Lung (tissue), 12 donors: ENCODE measurements around the gene CLCA1. TPM values are rescaled to one million over a fixed set of nuclear protein-coding genes. Genes with fewer than 3 reads are reported as not detected.
A peak's percentile ranks its signal among the peaks of the same experiment; 100 is the strongest.

Source experiments
- ATAC-seq: fragments of 200-7000 bp; cut with Tn5 transposase; one replicate; pipeline ENCODE4 v1.9.1; 2020; ENCODE audit warnings: moderate number of reproducible peaks; ENCODE audit not compliant: insufficient read depth, low FRiP score
- DNase-seq, 3 donors: peaks; one replicate each; pipeline ENCODE4 v3.0.0-alpha.2; 2013 to 2017
- H3K27ac ChIP-seq, 2 donors: one replicate each; pipeline ENCODE4 v1.5.1; 2013; ENCODE audit warnings: mild to moderate bottlenecking in 2 of 2, moderate library complexity in 2 of 2, control low read depth in 1 of 2, inconsistent platforms in 1 of 2, low read depth in 1 of 2, low read length in 1 of 2
- H3K27me3 ChIP-seq, 3 donors: one replicate each; pipeline ENCODE4 v1.5.1; 2013; ENCODE audit warnings: low read length in 2 of 3; ENCODE audit not compliant: control insufficient read depth in 3 of 3, insufficient read depth in 3 of 3
- H3K36me3 ChIP-seq, 4 donors: one replicate each; pipeline ENCODE4 v1.5.1; 2013; ENCODE audit warnings: low read length in 4 of 4, mild to moderate bottlenecking in 1 of 4, moderate library complexity in 1 of 4; ENCODE audit not compliant: control insufficient read depth in 4 of 4, insufficient read depth in 4 of 4
- H3K4me1 ChIP-seq, 5 donors: one replicate each; pipeline ENCODE4 v1.5.1; 2013; ENCODE audit warnings: low read length in 5 of 5, mild to moderate bottlenecking in 2 of 5, moderate library complexity in 1 of 5; ENCODE audit not compliant: control insufficient read depth in 5 of 5, insufficient read depth in 5 of 5
- H3K4me3 ChIP-seq: one replicate; pipeline ENCODE4 v1.5.1; 2013; ENCODE audit warnings: mild to moderate bottlenecking, control low read depth, moderate library complexity
- H3K9ac ChIP-seq, 2 donors: one replicate each; pipeline ENCODE4 v1.5.1; 2013; ENCODE audit warnings: low read length in 2 of 2, control low read depth in 1 of 2; ENCODE audit not compliant: insufficient read depth in 1 of 2
- H3K9me3 ChIP-seq, 4 donors: one replicate each; pipeline ENCODE4 v1.5.1; 2013; ENCODE audit warnings: low read length in 3 of 4, mild to moderate bottlenecking in 1 of 4, moderate library complexity in 1 of 4; ENCODE audit not compliant: control insufficient read depth in 4 of 4, insufficient read depth in 3 of 4
- WGBS, 2 donors: extraction: QIAGEN DNeasy Blood & Tissue Kit; methylation state at CpG; one replicate each; pipeline ENCODE4 v1.1.7; 2013; 5-methylcytosine and 5-hydroxymethylcytosine counted together
- polyA plus RNA-seq, 2 donors: library from polyadenylated mRNA; stranded (reverse); fragments of 200-250 nt; gene quantifications; one replicate each; pipeline ENCODE4 v1.2.1, GENCODE V29; 2013
- total RNA-seq, 2 donors: library from RNA; depleted of rRNA in 1 of 2; stranded (reverse); fragments of >200 nt in 1 of 2; gene quantifications; one replicate each; pipeline ENCODE4 v1.2.1, GENCODE V29; 2014 to 2021
- TF ChIP-seq, protein P1 (sequence below): IDR thresholded peaks from 2 replicates; pipeline ENCODE4 v1.5.1; 2012; ENCODE audit warnings: mild to moderate bottlenecking; ENCODE audit errors: control extremely low read depth, extremely low read depth
- donor health status: control.
- donor health status: control.
- donor health status: Bipolar disorder and iron deficiency.
- donor health status: healthy.
- donor health status: DM: yes; HTN: yes; CAD: no.

Gene CLCA1
- total and polyA plus RNA-seq, 4 donors = 0.12 to 0.15 TPM; not detected in 2

DNA sequence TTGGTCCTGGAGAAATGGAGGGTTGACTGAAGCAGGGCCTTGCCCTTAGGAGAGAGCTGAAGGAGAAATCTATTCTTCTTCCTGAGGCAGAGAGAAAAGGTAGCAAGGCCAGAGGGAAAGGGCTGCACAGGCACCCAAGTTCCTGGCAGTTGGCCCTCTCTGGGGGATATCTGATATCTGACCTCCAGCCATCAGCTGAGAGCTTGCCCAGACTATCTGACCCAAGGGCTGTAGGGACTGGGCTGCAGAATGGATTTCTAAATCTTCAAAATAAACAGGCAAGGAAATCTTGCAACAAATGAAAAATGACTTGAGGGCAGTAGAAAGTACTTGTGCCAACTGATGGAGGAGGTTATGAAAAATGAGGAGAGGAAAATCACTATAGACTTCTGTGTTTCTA is 45.3 kb upstream of the CLCA1 start:
- Histone ChIP-seq H3K9ac (no peak overlapping the region), H3K36me3 (no peaks in the 10 kb centered on the region), H3K9me3 (no peaks in the 10 kb centered on the region), H3K27ac (no peak overlapping the region), H3K27me3 (no peaks in the 10 kb centered on the region), H3K4me3 (no peak overlapping the region), H3K4me1 (peaks cover 0 to 3% (median 0%) of the 10 kb centered on the region in 5 donors)
- ATAC-seq (no peak), DNase-seq (no peak)
- TF ChIP-seq, protein P1, sequence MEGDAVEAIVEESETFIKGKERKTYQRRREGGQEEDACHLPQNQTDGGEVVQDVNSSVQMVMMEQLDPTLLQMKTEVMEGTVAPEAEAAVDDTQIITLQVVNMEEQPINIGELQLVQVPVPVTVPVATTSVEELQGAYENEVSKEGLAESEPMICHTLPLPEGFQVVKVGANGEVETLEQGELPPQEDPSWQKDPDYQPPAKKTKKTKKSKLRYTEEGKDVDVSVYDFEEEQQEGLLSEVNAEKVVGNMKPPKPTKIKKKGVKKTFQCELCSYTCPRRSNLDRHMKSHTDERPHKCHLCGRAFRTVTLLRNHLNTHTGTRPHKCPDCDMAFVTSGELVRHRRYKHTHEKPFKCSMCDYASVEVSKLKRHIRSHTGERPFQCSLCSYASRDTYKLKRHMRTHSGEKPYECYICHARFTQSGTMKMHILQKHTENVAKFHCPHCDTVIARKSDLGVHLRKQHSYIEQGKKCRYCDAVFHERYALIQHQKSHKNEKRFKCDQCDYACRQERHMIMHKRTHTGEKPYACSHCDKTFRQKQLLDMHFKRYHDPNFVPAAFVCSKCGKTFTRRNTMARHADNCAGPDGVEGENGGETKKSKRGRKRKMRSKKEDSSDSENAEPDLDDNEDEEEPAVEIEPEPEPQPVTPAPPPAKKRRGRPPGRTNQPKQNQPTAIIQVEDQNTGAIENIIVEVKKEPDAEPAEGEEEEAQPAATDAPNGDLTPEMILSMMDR = no peak

DNA sequence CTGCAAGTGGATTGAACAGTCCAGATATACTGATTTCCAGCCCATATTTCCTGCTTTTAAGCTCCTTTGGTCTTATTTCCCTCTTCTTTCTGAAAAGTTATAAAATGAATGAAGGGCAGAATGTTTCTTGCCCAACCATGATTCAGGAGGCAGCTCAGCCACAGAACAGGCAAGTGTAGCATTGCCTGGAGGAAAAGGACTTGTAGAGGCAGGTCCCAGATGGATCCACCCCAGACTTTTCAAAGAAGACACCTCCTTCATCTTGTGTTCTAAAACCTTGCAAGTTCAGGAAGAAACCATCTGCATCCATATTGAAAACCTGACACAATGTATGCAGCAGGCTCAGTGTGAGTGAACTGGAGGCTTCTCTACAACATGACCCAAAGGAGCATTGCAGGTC is 44.9 kb upstream of the CLCA1 start, which contains the start of gene CLCA2:
Gene CLCA2, plus strand, starts transcription at position 299 of the 400 bp plus-strand sequence. Its CDS starts 77 bp downstream, at position 376.
- Histone ChIP-seq H3K27me3 (no peaks in the 10 kb centered on the region), H3K27ac (no peak within 1 kb of the TSS), H3K9me3 (no peaks in the 10 kb centered on the region), H3K9ac (no peak within 1 kb of the TSS), H3K4me1 (peaks cover 0 to 7% (median 2%) of the 10 kb centered on the region in 5 donors), H3K36me3 (no peaks in the 10 kb centered on the region), H3K4me3 (no peak within 1 kb of the TSS)
- TF ChIP-seq, protein P1 = no peak
- DNase-seq (no peak), ATAC-seq (no peak)

DNA sequence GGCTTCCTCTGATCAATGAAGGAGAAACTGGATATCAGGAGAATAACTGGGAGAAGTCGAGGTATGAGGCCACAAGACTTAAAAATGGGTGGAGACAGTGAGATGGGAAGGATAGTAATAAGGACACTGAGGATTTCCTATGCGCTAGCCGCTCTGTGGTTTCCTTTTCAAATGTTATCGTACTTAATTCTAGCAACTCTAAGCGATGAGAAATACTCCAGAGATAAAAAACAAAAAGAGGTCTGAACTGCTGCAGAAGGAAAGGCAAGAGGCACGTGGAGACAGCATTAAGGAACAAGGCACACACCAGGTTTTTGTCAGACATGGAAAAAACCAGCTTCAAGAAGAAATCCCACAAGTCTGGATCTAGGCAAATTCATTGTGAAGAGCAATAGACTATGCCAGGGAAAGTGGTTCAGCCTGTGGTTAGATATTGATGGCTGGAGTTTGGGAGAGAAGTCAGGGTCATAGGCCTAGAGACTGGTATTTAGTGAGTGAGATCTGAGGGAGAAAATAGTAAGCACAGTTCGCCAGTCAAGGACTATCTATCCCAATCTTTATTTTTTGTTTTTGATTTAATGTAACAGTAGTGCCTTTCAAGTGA is 39.5 kb upstream of the CLCA1 start:
- peak in 1 of 3 donors; percentile 76 for DNase-seq
- H3K9me3 ChIP-seq = no peaks in the 10 kb centered on the region
- H3K4me3 ChIP-seq = no peak overlapping the region
- H3K36me3 ChIP-seq = no peaks in the 10 kb centered on the region
- WGBS, 2 donors = 29 to 59% methylated on average over 7 of the region's 7 CpGs
- H3K27ac ChIP-seq = peak overlapping the region; percentile 33 to 79
- no peak for ATAC-seq
- peaks cover 0 to 31% (median 15%) of the 10 kb centered on the region in 5 donors for H3K4me1 ChIP-seq
- TF ChIP-seq, protein P1 = no peak
- peak overlapping the region in 1 of 2 donors; percentile 61 for H3K9ac ChIP-seq
- H3K27me3 ChIP-seq = no peaks in the 10 kb centered on the region

DNA sequence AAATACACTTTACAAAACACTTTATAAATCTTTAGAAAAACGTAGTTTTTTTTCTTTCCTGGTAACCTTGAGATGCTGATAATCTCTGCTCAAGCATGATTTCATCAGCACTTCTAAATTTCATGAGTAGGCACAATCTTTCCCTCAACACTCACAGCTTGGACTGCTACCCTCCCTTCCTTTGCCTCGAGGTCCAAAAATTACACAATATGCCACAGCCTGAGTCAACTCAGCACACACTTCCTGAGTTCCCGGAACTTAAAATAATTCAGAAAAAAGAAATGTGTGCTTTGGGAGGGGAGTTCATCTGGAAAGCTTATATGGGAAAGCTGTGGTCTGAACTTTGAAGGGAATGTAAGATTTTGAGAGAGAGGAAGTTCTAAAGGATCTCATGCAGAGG is 38.9 kb upstream of the CLCA1 start:
- no peaks in the 10 kb centered on the region for H3K27me3 ChIP-seq
- WGBS, 2 donors = 1 to 2% methylated on average over 3 of the region's 3 CpGs
- ATAC-seq (peak; percentile 95), DNase-seq (peak; percentile 88 to 99 (median 97))
- H3K9ac ChIP-seq = peak overlapping the region in 1 of 2 donors; percentile 61
- H3K27ac ChIP-seq = peak overlapping the region in 1 of 2 donors; percentile 77
- H3K36me3 ChIP-seq = no peaks in the 10 kb centered on the region
- peaks cover 0 to 36% (median 15%) of the 10 kb centered on the region in 5 donors for H3K4me1 ChIP-seq
- no peaks in the 10 kb centered on the region for H3K9me3 ChIP-seq
- TF ChIP-seq, protein P1 = no peak
- no peak overlapping the region for H3K4me3 ChIP-seq
